ENCODE data around the gene RSAD2.

The RSAD2 gene

DNA sequence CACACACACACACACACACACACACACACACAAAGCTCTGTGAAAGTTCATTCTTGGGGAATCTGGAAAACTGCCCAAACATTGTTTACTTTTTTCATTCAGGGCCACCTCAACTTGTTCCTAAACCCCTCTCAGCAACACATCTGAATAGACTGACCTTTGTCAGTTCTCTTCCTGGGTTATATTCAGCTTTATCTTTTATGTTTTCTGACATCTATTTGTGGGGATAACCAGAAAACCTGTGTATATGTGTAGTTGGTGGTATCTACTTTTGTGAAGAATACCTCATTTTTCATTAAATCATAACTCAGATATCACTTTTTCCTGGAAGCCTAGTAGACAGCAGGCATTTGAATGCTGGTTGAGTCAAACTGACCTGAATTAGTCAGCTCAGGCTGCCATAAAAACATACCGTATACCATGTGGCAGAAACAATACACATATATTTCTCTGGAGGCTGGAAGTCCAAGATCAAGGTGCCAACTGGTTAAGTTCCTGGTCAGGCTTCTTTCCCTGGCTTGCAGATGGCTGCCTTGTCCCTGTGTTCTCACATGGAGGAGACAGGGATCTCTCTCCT, 28.7 kb downstream of the RSAD2 start:
- ChIA-PET POLR2A (no interaction called here), CTCF (interaction anchor here (1.2 to 2.1 kb wide), 4 partner anchors 9 to 138 kb away, joined by 3 to 10 read pairs (median 6); partner anchors contain the start of gene RNF144A)
- DNase-seq (ENCODE audit: low read depth, low spot score): no peak
- H3K4me3 ChIP-seq (ENCODE audit: low read depth, low read length): no peak overlapping the region
- TF ChIP-seq, protein P1, sequence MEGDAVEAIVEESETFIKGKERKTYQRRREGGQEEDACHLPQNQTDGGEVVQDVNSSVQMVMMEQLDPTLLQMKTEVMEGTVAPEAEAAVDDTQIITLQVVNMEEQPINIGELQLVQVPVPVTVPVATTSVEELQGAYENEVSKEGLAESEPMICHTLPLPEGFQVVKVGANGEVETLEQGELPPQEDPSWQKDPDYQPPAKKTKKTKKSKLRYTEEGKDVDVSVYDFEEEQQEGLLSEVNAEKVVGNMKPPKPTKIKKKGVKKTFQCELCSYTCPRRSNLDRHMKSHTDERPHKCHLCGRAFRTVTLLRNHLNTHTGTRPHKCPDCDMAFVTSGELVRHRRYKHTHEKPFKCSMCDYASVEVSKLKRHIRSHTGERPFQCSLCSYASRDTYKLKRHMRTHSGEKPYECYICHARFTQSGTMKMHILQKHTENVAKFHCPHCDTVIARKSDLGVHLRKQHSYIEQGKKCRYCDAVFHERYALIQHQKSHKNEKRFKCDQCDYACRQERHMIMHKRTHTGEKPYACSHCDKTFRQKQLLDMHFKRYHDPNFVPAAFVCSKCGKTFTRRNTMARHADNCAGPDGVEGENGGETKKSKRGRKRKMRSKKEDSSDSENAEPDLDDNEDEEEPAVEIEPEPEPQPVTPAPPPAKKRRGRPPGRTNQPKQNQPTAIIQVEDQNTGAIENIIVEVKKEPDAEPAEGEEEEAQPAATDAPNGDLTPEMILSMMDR (IDR thresholded peaks at IDR 0.05; ENCODE audit: insufficient read depth, low read length, missing control alignments): no peak

DNA sequence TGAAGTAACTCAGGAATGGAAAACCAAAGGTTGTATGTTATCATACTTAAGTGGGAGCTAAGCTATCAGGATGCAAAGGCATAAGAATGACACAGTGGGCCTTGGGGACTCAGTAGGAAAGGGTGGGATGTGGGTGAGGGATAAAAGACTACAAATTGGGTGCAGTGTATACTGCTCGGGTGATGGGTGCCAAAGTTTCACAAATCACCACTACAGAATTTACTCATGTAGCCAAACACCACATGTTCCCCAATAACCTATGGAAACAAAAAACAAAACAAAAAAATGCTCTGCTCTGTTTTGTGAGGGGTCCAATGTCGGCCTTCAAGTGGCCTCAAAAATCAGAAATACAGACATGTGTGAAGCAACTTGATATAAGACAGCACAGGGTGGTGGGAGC, 30.7 kb downstream of the RSAD2 start:
- DNase-seq (ENCODE audit: low read depth, low spot score): no peak
- TF ChIP-seq, protein P1 (IDR thresholded peaks at IDR 0.05; ENCODE audit: insufficient read depth, low read length, missing control alignments): no peak
- H3K4me3 ChIP-seq (ENCODE audit: low read depth, low read length): no peak overlapping the region
- CTCF ChIA-PET: interaction anchor here (1.7 kb wide), 2 partner anchors 8 to 11 kb away, joined by 6 to 10 read pairs; no protein-coding TSS in a partner anchor
- POLR2A ChIA-PET: no interaction called here

DNA sequence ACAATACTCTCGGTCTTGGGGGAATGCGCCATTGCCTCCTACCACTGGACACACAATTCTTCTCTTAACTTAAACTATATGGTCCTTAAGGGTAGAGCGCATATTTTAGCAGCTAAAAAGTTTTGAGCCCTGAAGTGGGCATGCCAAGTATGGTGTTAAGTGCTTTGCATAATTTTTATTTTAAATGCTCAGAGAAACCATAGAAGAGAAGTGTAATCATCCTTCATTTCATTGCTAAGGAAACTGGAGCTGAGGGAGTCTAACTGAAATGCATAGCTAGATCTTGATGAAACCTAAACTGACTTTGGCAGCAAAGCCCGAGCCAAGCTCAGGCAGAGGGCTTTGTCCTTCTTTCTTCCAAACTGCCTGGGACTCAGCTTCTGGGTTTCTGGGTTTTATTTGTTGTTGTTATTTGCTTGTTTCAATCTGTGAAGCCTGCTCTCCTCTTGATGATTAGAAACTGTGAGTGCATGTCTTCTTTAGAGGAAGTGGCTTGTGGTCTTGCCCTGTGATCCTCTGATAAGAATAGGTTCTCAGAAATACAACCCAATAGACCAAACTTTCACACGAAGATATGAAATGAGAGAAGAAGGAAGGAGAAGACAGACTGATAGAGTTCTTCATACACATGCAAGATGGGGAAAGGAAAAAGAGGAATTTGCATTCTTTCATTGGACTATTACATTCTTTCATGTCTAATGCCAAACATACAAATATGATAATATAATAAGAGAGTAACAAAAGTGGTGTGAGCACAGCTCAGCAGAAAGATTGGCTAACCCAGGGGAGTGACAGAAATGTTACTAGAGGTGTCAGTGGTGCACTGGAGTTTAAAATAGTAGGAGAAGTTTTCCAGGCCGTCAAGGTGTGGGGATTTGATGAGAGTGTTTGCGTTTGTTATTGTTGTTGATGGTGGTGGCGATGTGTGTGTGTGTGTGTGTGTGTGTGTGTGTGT, 32.1 kb downstream of the RSAD2 start:
- POLR2A ChIA-PET: no interaction called here
- DNase-seq (ENCODE audit: low read depth, low spot score): no peak
- CTCF ChIA-PET: interaction anchor here (0.7 to 1.4 kb wide), 2 partner anchors 12 to 136 kb away, joined by 3 read pairs; no protein-coding TSS in a partner anchor

DNA sequence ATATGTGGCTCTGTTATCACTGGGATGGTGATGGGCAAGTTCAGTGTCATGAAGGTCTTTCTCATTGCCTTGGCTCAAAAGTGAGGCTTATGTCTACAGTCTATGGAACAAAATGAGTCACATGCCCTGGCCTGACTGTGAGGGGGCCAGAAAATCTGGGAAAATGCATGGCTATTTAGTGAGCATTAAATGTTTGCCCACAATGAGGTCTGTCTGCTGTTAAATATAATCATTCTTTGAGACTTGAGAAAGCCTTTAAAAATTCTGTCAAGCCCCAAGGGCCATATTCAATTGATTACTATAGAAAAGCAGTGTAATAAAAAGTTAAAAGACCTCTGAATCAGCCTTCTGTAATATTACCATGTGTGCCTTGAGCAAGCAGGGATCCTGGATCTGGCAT, 34.1 kb downstream of the RSAD2 start:
- POLR2A ChIA-PET: no interaction called here
- TF ChIP-seq, protein P1 (IDR thresholded peaks at IDR 0.05; ENCODE audit: insufficient read depth, low read length, missing control alignments): no peak
- CTCF ChIA-PET: interaction anchor here (1.2 kb wide), 1 partner anchor 133 kb away, joined by 6 read pairs; no protein-coding TSS in a partner anchor
- no peak overlapping the region for H3K4me3 ChIP-seq (ENCODE audit: low read depth, low read length)
- DNase-seq (ENCODE audit: low read depth, low spot score): no peak

More for the DNA sequence above, 32.1 kb downstream of the RSAD2 start:
- TF ChIP-seq, protein P1 (IDR thresholded peaks at IDR 0.05; ENCODE audit: insufficient read depth, low read length, missing control alignments): no peak
- no peak overlapping the region for H3K4me3 ChIP-seq (ENCODE audit: low read depth, low read length)

DNA sequence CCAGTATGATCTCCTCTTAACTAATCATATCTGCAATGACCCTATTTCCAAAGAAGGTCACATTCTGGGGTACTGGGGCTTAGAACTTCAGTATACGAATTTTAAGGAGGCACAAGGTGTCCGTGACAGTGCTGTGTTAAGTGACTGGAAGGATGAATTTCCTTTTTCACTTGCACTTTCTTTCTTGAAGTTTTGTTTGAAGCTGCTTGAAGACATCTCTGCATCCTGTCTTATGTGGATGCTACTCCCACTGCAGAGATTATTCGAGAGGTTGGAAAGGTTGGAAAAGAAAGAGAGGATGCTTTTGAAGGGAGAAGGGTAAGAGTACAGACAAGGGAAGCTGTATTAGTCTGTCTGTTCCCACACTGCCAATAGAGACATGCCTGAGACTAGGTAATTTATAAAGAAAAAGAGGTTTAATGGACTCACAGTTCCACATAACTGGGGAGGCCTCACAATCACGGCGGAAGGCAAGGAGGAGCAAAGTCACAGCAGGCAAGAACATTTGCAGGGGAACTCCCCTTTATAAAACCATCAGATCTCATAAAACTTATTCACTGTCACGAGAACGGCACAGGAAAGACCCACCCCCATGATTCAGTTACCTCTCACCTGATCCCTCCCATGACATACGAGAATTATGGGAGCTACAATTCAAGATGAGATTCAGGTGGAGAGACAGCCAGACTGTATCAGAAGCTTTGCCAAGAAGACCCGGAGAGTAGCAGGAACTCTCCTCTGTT, 36.0 kb downstream of the RSAD2 start:
- ChIA-PET POLR2A (no interaction called here), CTCF (no interaction called here)
- TF ChIP-seq, protein P1 (IDR thresholded peaks at IDR 0.05; ENCODE audit: insufficient read depth, low read length, missing control alignments): no peak
- H3K4me3 ChIP-seq (ENCODE audit: low read depth, low read length): no peak overlapping the region
- DNase-seq (ENCODE audit: low read depth, low spot score): no peak

Measured in AG04449 (cell line).